GM12874 (cell line): ENCODE measurements around the gene ATP9B.

Source experiments
- TF ChIP-seq, protein P1 (sequence below): IDR thresholded peaks from 2 replicates; pipeline ENCODE4 v1.5.1; 2011; ENCODE audit warnings: low read depth, mild to moderate bottlenecking, control low read depth, low read length, moderate library complexity; ENCODE audit not compliant: insufficient read depth

The ATP9B gene, protein sequence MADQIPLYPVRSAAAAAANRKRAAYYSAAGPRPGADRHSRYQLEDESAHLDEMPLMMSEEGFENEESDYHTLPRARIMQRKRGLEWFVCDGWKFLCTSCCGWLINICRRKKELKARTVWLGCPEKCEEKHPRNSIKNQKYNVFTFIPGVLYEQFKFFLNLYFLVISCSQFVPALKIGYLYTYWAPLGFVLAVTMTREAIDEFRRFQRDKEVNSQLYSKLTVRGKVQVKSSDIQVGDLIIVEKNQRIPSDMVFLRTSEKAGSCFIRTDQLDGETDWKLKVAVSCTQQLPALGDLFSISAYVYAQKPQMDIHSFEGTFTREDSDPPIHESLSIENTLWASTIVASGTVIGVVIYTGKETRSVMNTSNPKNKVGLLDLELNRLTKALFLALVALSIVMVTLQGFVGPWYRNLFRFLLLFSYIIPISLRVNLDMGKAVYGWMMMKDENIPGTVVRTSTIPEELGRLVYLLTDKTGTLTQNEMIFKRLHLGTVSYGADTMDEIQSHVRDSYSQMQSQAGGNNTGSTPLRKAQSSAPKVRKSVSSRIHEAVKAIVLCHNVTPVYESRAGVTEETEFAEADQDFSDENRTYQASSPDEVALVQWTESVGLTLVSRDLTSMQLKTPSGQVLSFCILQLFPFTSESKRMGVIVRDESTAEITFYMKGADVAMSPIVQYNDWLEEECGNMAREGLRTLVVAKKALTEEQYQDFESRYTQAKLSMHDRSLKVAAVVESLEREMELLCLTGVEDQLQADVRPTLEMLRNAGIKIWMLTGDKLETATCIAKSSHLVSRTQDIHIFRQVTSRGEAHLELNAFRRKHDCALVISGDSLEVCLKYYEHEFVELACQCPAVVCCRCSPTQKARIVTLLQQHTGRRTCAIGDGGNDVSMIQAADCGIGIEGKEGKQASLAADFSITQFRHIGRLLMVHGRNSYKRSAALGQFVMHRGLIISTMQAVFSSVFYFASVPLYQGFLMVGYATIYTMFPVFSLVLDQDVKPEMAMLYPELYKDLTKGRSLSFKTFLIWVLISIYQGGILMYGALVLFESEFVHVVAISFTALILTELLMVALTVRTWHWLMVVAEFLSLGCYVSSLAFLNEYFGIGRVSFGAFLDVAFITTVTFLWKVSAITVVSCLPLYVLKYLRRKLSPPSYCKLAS

DNA sequence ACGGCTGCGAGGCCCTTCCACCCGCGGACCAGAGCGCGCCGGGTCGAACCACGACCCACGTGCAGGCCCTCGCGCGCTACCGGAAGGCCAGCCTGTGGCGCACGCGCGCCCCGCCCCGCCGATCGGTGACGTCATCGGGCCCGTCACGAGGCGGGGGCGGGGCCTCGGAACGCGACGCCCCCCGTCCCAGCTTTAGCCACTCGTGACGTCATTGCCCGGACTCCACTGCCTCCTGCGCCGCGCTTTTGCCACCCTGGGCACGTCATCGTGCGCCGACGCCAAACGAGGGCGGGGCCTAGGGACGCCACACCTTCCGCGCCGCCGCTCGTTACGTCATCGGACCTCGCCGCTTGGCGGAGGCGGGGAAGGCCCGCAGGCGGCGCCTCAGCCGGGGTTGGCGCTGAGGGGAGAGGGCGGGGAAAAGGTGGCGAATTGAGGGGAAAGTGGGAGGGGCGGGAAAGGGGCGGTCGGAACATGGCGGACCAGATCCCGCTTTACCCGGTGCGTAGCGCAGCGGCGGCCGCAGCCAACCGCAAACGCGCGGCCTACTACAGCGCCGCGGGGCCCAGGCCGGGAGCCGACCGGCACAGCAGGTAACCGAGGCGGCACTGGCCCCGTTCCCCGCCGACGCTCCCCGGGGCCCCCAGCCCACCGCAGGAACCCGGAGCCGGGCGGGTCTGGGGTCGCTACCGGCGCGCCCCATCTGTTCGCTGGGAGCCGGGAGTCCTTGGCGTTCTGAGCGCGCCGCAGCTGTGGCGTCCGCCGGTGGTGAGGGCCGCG, at the start of gene ATP9B:
Gene ATP9B, plus strand, starts transcription at position 458 of the 780 bp plus-strand sequence. Its CDS starts 17 bp downstream, at position 475.
- TF ChIP-seq, protein P1, sequence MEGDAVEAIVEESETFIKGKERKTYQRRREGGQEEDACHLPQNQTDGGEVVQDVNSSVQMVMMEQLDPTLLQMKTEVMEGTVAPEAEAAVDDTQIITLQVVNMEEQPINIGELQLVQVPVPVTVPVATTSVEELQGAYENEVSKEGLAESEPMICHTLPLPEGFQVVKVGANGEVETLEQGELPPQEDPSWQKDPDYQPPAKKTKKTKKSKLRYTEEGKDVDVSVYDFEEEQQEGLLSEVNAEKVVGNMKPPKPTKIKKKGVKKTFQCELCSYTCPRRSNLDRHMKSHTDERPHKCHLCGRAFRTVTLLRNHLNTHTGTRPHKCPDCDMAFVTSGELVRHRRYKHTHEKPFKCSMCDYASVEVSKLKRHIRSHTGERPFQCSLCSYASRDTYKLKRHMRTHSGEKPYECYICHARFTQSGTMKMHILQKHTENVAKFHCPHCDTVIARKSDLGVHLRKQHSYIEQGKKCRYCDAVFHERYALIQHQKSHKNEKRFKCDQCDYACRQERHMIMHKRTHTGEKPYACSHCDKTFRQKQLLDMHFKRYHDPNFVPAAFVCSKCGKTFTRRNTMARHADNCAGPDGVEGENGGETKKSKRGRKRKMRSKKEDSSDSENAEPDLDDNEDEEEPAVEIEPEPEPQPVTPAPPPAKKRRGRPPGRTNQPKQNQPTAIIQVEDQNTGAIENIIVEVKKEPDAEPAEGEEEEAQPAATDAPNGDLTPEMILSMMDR, result 0 out of 2 replicates have a peak, but pooled peaks have one; percentile 5

DNA sequence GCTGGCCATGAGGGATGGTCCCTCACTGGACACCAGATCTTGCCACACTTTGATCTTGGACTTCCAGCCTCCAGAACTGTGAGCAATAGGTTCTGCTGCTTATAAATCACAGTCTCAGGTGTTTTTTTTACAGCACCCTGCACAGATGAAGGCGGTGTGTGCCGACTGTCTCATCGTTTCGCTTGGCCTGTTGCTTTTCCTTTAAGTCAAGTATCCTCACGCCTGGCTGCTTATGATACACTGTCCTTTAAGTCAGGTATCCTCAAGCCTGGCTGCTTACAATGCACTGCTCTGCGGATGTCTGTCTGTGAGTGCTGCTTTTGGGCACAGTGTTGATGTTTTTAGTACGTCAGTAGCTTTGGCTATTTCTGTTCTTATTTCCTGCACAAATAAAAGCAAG, 49.3 kb upstream of the ATP9B start:
- TF ChIP-seq, protein P1, result no peak

DNA sequence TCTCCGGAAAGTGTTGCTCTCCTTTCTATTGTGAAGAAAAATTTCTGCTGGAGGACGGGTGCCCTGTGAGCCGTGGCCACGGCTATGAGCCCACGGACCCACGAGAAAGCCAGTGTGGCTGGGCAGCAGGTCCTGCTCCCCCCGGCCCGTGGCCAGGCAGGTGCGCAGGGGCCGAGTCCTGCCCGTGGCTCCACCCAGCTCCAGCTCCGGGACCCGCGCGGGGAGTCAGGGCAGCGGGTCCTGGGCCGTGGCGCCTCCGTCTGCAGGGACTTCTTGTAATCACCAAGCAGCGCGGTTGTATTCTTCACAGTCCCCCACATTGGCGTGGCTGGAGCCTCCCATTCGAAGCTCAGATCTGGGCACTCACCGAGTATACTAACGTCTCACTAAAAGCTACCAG, 46.6 kb upstream of the ATP9B start:
- TF ChIP-seq, protein P1, result no peak

DNA sequence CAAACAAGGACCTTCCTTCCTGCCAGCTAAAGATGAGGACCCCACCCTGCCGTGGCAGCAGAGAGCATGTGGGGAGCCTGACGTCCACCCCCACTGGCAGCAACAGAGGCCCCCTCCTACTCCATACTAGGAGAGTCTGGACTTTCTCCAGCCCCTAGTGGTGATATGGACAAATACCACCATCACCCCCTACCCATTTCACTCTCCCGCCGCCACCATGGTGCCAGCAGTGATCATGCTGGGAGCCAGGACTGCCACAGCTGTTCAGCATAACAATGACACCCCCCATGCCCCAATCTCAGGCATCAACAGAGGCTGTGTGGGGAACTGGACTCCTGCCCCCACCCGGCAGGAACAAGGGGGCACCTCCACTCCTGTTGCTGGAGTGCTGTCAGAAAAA, 42.7 kb upstream of the ATP9B start:
- TF ChIP-seq, protein P1, result no peak

DNA sequence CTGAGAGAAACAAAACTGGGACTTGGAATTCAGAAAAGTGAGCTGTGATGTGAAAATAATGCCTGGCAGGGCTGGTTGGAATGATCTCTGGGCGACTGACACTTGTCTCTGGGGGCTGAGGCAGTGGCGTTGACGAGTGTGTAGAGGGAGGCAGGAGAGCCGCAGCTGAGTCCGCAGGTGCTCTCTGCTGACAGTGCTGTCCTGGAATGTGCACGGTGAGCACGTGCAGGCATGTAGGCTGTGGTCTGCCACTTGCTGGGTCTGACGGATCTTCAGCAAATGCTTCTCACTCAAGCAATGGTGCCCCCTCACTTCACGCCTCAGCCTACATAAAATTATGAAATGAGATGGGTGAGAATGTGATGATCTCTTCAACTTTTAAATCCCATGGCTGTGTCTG, 38.5 kb upstream of the ATP9B start:
- TF ChIP-seq, protein P1, result no peak

DNA sequence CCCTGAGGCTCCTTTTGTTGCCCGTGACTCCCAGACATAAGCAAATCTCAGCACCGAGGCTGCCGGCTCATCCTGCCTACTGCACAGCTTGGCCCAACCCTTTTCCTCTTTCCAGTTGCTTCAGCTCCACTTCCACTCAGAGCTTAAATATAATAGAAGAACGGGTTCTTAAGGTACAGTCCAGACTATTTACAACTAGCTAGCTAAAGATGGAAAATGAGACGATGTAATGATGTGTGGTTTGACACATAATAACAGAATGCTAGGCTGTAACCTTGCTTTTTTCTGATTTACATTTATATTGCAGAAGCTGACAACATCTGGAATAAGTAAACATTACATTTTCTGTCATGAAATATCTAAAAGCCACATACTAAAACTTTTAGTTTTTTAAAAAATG, 26.9 kb upstream of the ATP9B start:
- TF ChIP-seq, protein P1, result no peak

DNA sequence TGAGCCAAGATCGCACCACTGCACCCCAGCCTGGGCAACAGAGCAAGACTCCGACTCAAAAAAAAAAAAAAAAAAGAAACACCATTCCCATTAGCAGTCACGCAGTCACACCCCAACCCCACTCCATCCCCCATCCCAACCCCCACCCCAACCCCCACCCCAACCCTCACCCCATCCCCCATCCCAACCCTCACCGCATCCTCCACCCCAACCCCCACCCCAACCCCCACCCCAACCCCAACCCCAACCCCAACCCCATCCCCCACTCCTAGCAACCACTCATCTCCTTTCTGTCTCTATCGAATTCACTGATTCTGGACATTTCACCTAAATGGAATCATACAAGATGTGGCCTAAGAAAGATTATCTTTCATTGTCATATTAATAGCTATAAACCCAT, 25.9 kb upstream of the ATP9B start:
- TF ChIP-seq, protein P1, result no peak
